Right atrium auricular region (tissue), 2 donors: ENCODE results near the gene ADAMTSL4. TPM values are rescaled to one million over a fixed set of nuclear protein-coding genes. Genes with fewer than 3 reads are reported as not detected.
A peak's percentile ranks its signal among the peaks of the same experiment; 100 is the strongest.

ENCODE experiments used
- DNase-seq: peaks from one replicate; pipeline ENCODE4 v3.0.0-alpha.2; 2019; ENCODE audit warnings: low spot score
- H3K27ac ChIP-seq, 2 donors: fragments of 200-600 bp; sonication (generic); 1 replicate in 1 of 2; 2 replicates in 1 of 2; pipeline ENCODE4 v1.5.1; 2016 to 2019
- H3K27me3 ChIP-seq, 2 donors: fragments of 200-600 bp; sonication (generic); one replicate each; pipeline versions ENCODE4 v1.5.1 to v1.6.0; 2017 to 2019
- H3K36me3 ChIP-seq: fragments of 200-600 bp; sonication (generic); one replicate; pipeline ENCODE4 v1.5.1; 2016
- H3K4me1 ChIP-seq, 2 donors: fragments of 200-600 bp; sonication (generic); one replicate each; pipeline versions ENCODE4 v1.5.1 to v1.6.0; 2017 to 2019
- H3K4me3 ChIP-seq, 2 donors: fragments of 200-600 bp; sonication (generic); 1 replicate in 1 of 2; 2 replicates in 1 of 2; pipeline ENCODE4 v1.5.1; 2017 to 2019; ENCODE audit warnings: mild to moderate bottlenecking in 1 of 2, moderate library complexity in 1 of 2
- H3K9me3 ChIP-seq, 2 donors: fragments of 200-600 bp; sonication (generic); one replicate each; pipeline ENCODE4 v1.5.1; 2019
- microRNA-seq, 2 donors: library from miRNA; unstranded; fragments of <30 nt; microRNA quantifications; one replicate each; pipeline ENCODE4, GENCODE V29; 2016 to 2017; ENCODE audit warnings: borderline number of aligned reads in 2 of 2, borderline replicate concordance in 1 of 2
- total RNA-seq, 2 donors: library from RNA; depleted of rRNA; stranded (reverse); fragments of >200 nt; gene quantifications; one replicate each; pipeline ENCODE4 v1.1.0, GENCODE V29; 2016
- TF ChIP-seq, protein P1 (sequence below), 2 donors: fragments of 200-600 bp; sonication (generic); IDR thresholded peaks; one replicate each; pipeline ENCODE4 v1.5.1; 2019; ENCODE audit warnings: antibody characterized with exemption in 2 of 2

Gene ADAMTSL4
- total RNA-seq, 2 donors from 2014 or later: 21.9 to 41.1 TPM

DNA sequence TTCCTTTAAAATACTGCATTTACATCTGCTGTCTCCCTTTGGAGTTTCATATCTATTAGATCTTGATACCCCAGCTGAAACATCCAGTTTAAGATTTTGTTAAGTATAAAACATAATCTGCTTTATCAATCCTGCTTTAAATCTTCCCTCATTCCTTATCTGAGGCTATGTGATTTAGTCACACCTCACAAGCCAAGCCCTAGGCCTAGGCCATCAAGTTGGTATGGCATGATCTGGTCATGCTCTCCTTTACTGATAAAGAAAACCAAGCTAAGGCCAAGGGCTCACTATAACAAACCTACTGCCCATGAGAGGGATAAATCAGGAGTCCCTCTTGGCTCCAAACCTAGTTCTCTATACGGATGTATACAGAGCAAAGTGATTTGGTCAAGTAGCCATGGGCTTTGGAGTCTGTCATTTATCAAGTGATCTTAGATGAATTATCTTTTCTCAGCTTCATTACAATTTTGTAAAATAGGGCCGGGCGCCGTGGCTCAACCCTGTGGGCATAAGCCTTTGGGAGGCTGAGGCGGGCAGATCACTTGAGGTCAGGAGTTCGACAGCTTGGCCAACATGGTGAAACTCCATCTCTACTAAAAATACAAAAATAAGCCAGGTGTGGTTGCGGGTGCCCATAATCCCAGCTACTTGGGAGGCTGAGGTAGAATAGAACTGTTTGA, 57.4 kb downstream of the ADAMTSL4 start:
- no peaks in the 10 kb centered on the region for H3K27me3 ChIP-seq
- H3K4me1 ChIP-seq: peaks cover 0 to 39% of the 10 kb centered on the region in 2 donors
- H3K27ac ChIP-seq: no peak overlapping the region
- DNase-seq: no peak
- TF ChIP-seq, protein P1, sequence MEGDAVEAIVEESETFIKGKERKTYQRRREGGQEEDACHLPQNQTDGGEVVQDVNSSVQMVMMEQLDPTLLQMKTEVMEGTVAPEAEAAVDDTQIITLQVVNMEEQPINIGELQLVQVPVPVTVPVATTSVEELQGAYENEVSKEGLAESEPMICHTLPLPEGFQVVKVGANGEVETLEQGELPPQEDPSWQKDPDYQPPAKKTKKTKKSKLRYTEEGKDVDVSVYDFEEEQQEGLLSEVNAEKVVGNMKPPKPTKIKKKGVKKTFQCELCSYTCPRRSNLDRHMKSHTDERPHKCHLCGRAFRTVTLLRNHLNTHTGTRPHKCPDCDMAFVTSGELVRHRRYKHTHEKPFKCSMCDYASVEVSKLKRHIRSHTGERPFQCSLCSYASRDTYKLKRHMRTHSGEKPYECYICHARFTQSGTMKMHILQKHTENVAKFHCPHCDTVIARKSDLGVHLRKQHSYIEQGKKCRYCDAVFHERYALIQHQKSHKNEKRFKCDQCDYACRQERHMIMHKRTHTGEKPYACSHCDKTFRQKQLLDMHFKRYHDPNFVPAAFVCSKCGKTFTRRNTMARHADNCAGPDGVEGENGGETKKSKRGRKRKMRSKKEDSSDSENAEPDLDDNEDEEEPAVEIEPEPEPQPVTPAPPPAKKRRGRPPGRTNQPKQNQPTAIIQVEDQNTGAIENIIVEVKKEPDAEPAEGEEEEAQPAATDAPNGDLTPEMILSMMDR (IDR thresholded peaks at IDR 0.05): no peak
- no peaks in the 10 kb centered on the region for H3K9me3 ChIP-seq
- no peaks in the 10 kb centered on the region for H3K36me3 ChIP-seq
- no peak overlapping the region for H3K4me3 ChIP-seq

DNA sequence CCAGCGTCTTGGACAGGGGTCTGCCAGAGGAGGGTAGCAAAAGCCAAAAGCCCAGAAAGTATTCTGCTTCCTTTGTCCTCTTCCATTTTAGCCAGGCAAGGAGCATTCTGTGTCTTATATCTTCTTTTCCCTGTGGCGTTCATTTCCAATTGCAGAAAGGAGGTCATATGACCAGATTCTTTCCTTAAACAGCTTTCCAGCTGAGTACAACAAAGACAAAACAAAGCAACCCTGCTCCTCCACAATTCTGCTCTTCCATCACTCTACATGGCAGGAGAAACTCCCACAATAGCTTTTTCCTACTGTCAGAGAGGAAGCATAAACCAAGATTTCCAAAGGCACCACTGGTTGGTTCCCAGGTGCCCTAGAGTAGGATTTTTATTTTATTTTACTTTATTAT, 60.5 kb downstream of the ADAMTSL4 start:
- Histone ChIP-seq H3K4me1 (peaks cover 0 to 58% of the 10 kb centered on the region in 2 donors), H3K27ac (peak overlapping the region; percentile 79 to 92), H3K9me3 (no peaks in the 10 kb centered on the region), H3K4me3 (no peak overlapping the region), H3K36me3 (no peaks in the 10 kb centered on the region), H3K27me3 (no peaks in the 10 kb centered on the region)
- TF ChIP-seq, protein P1 (IDR thresholded peaks at IDR 0.05): no peak
- DNase-seq: no peak

Small RNA genes within 50 kb of the gene (microRNA-seq; reads per million reads assigned to microRNA genes)
- 0 reads per million in 2 donors for gene MIR4257

Other genes with a start within 250 kb of the ADAMTSL4 start
- gene PRPF3, start 227.9 kb upstream of the ADAMTSL4 start, total RNA-seq: 10 to 100 TPM; 13.9 to 17.8 TPM
- gene RPRD2, start 185.3 kb upstream of the ADAMTSL4 start, total RNA-seq: 10 to 100 TPM; 18.5 to 24.0 TPM
- 10 to 100 TPM; 10.5 to 18.1 TPM for gene TARS2, start 62.0 kb upstream of the ADAMTSL4 start, total RNA-seq
- 10 to 100 TPM; 28.6 to 37.2 TPM for gene ECM1, start 41.3 kb upstream of the ADAMTSL4 start, total RNA-seq
- gene FALEC, start 33.7 kb upstream of the ADAMTSL4 start, total RNA-seq: not detected
- gene MCL1, start 30.2 kb downstream of the ADAMTSL4 start, total RNA-seq: 100 to 1,000 TPM in 1 of 2 donors, 10 to 100 TPM in 1; 96.7 to 146 TPM
- gene ENSA, start 80.2 kb downstream of the ADAMTSL4 start, total RNA-seq: 100 to 1,000 TPM in 1 of 2 donors, 10 to 100 TPM in 1; 81.7 to 139 TPM
- gene GOLPH3L, start 147.7 kb downstream of the ADAMTSL4 start, total RNA-seq: 10 to 100 TPM; 11.3 to 12.7 TPM
- under 1 TPM in 1 of 2 donors, not detected in 1; 0.31 TPM for gene HORMAD1, start 171.5 kb downstream of the ADAMTSL4 start, total RNA-seq
- 10 to 100 TPM in 1 of 2 donors, 1 to 10 TPM in 1; 7.3 to 33.2 TPM for gene CTSS, start 216.4 kb downstream of the ADAMTSL4 start, total RNA-seq